Endometrial microvascular endothelial cells (primary cell): ENCODE data around the gene GPRASP3. TPM values are rescaled to one million over a fixed set of nuclear protein-coding genes. Genes with fewer than 3 reads are reported as not detected.

Experiments used
- in situ Hi-C: cut with HindIII; loops from 2 replicates; pipeline ENCODE4 v1.10.0; 2017; ENCODE audit warnings: low sequenced_read_pairs, low pct_unique_long_range_greater_than_20kb; ENCODE audit errors: inconsistent ontology term
- total RNA-seq: library from RNA; depleted of rRNA; stranded (reverse); fragments of >200 nt; gene quantifications from one replicate; pipeline ENCODE4 v1.2.3, GENCODE V29; 2015; ENCODE audit errors: inconsistent ontology term

The GPRASP3 gene
- total RNA-seq, 1 donor from 2014 or later = 4.0 TPM

GRCh38 chrX:102744307-102744706, 23.8 kb downstream of the GPRASP3 start:
- in situ Hi-C loops = no loop called here

DNA sequence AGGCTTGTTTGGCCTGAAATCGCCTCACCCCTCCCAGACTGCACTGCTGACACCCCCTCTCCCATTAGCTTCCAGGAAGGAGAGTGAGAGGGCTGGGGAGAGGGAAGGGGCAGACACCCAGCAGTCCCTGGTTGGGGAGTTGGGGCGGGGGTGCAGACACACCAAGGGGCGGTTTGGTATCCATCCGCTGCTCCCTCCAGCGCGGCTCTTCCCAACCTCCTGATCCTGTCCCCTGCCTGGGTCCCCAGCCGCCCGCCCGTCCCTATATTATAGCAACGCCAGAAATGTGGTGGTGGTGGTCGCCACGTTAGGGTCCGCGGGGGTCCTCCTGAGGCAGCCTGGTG, 24.9 kb downstream of the GPRASP3 start:
- in situ Hi-C loops = no loop called here

DNA sequence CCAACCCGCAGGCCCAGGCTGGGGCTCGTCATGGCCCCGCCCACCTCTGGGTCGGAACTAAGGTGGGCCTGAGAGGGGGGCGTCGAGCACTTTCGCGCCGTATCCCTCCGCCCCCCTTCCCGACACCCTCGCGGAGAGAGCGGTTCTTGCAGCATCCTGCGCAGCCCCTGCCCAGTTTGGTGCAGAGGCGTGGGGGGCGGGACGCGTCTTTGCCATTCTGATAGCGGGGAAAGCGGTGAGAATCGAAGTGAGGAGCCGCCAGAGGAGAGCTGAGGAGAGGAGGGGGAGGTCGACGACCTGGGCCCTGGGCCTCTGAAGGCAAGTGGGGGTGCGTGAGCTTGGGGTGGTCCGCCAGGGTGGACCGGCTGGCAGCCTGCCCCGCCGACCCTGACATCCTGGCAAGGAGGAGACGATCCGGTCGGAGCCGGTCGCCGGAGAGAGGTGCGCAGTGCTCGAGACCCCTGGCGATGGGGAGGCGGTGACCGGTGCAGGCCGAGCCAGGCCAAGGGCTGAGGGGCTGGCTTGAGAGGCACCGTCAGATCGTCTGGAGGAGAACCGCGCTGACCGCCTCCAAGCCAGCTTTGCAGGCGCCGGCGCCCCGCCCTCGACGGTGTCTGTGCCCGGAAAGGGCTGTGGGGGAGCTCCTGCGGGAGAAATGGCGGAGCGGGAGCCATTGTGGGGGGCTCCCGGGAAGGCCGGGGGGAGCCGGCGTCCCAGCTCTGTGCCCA, 25.5 kb downstream of the GPRASP3 start:
- in situ Hi-C loops = no loop called here

- in situ Hi-C loops = no loop called here
Observed at GRCh38 chrX:102765217-102765616, 44.7 kb downstream of the GPRASP3 start.

GRCh38 chrX:102765809-102766208, 45.3 kb downstream of the GPRASP3 start:
- in situ Hi-C loops = no loop called here

DNA sequence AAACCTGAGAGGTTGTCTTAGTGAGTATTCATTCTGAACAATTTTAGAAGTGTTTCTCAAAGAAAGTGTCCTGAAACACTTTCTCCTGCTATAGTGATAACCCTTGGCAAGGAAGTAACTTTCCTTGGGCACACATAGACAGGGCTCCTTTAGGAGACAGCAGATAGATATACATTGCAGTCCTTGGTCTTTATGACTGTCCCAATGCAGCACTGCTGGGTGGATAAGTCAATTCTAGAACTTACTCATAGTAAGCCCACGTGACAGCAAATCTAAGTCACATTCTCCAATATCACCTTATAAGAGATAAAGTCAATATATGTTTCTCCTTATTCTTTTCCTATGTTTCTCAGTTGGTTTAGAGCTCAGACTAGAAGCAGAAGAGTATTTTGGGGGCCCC, 46.7 kb downstream of the GPRASP3 start:
- in situ Hi-C loops = no loop called here

GRCh38 chrX:102768987-102769761, 48.6 kb downstream of the GPRASP3 start:
- in situ Hi-C loops = no loop called here

Other genes with a start within 250 kb of the GPRASP3 start
- gene TCP11X2, start 248.9 kb upstream of the GPRASP3 start, total RNA-seq = not detected
- gene TMSB15A, start 204.0 kb upstream of the GPRASP3 start, total RNA-seq = 15.9 TPM
- gene ARMCX5, start 121.2 kb upstream of the GPRASP3 start, total RNA-seq = 9.0 TPM
- gene GPRASP1, start 69.3 kb upstream of the GPRASP3 start, total RNA-seq = 0.56 TPM
- 29.5 TPM for gene GPRASP2, start 8.3 kb upstream of the GPRASP3 start, total RNA-seq
- gene RAB40AL, start 216.5 kb downstream of the GPRASP3 start, total RNA-seq = not detected